ENCODE data around the gene PSTPIP2.

Gene PSTPIP2

DNA sequence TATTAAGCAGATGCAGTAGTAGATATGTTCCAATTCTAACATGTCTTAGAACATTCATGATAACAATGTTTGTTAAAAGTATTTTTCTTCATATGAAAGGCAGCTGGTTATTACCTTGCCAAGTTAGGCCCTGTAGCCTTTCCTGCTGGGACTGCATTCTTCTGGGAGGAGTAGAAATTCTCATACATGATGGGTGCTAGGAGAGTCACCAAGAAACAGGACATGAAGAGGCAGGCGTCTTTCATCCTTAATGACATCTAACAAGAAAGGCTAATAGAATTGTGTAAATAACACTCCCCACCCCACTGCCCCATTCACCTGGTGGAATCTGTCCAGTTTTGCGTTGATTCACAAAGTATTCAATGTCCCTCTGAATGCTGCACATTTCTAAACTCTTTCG, 80.3 kb downstream of the PSTPIP2 start:
- Histone ChIP-seq H3K4me3 (ENCODE audit: insufficient read depth, low read length, poor library complexity, severe bottlenecking) (no peak overlapping the region), H3K36me3 (ENCODE audit: low read length) (no peaks in the 10 kb centered on the region), H3K9me2 (replicated peaks; ENCODE audit: insufficient read depth, low read length) (no peaks in the 10 kb centered on the region), H3K4me2 (ENCODE audit: low read depth, low read length, poor library complexity, severe bottlenecking) (no peak overlapping the region), H3K9me3 (ENCODE audit: insufficient read depth, low read length) (0 out of 2 replicates have a peak, but pooled peaks cover 3% of the 10 kb centered on the region), H3F3A (ENCODE audit: insufficient read depth) (no peaks in the 10 kb centered on the region), H3K9ac (ENCODE audit: low read length) (no peak overlapping the region), H3K79me2 (ENCODE audit: insufficient read depth, low read length) (no peaks in the 10 kb centered on the region), H3K27me3 (ENCODE audit: low read length) (no peaks in the 10 kb centered on the region), H3K27ac (ENCODE audit: low read depth, low read length) (no peak overlapping the region), H2AFZ (ENCODE audit: low read depth, low read length, severe bottlenecking) (no peak overlapping the region), H4K20me1 (ENCODE audit: low read depth, low read length) (no peaks in the 10 kb centered on the region)
- TF ChIP-seq, protein P1, sequence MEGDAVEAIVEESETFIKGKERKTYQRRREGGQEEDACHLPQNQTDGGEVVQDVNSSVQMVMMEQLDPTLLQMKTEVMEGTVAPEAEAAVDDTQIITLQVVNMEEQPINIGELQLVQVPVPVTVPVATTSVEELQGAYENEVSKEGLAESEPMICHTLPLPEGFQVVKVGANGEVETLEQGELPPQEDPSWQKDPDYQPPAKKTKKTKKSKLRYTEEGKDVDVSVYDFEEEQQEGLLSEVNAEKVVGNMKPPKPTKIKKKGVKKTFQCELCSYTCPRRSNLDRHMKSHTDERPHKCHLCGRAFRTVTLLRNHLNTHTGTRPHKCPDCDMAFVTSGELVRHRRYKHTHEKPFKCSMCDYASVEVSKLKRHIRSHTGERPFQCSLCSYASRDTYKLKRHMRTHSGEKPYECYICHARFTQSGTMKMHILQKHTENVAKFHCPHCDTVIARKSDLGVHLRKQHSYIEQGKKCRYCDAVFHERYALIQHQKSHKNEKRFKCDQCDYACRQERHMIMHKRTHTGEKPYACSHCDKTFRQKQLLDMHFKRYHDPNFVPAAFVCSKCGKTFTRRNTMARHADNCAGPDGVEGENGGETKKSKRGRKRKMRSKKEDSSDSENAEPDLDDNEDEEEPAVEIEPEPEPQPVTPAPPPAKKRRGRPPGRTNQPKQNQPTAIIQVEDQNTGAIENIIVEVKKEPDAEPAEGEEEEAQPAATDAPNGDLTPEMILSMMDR (IDR thresholded peaks at IDR 0.05; ENCODE audit: insufficient read depth, low read length, poor library complexity, severe bottlenecking), result no peak
- TF ChIP-seq EZH2phosphoT487 (conservative IDR thresholded peaks at IDR 0.05; ENCODE audit: low read length), result no peak

DNA sequence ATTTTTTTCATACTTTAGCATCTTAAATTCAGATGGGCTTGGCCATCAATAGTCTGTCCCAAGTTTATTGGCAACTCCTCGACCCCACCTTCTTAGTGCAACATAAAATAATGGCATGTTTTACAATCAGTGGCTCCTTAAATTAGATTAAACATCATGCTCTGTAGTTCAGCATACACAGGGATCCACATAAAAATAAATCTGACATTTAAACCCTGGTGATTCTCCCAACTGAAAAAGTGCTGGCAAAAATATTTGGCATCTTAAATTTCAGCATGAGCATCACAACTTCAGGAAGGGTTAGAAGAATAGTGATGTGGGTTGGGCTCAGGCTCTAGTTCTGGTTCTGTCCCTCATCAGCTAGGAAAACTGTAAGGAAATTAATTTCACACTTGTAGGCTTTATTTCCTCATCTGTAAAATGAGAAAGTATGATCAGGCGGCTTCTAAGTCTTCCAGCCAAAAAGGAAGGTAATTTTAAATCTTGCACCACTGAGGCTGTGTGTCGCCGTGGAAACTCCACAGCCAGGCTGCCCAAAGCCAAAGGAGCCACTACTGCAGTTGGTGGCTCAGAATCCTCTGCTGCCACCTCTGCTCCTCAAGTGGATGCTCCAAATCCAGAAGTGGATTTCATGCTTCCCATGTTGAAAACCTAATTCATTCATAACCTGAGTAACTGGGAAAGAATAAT, 87.4 kb downstream of the PSTPIP2 start:
- Histone ChIP-seq H2AFZ (ENCODE audit: low read depth, low read length, severe bottlenecking) (no peak overlapping the region), H3F3A (ENCODE audit: insufficient read depth) (no peaks in the 10 kb centered on the region), H3K9ac (ENCODE audit: low read length) (no peak overlapping the region), H3K36me3 (ENCODE audit: low read length) (no peaks in the 10 kb centered on the region), H3K9me3 (ENCODE audit: insufficient read depth, low read length) (0 out of 2 replicates have a peak, but pooled peaks cover 2% of the 10 kb centered on the region), H3K79me2 (ENCODE audit: insufficient read depth, low read length) (no peaks in the 10 kb centered on the region), H3K9me2 (replicated peaks; ENCODE audit: insufficient read depth, low read length) (no peaks in the 10 kb centered on the region), H3K27ac (ENCODE audit: low read depth, low read length) (no peak overlapping the region), H4K20me1 (ENCODE audit: low read depth, low read length) (no peaks in the 10 kb centered on the region), H3K4me3 (ENCODE audit: insufficient read depth, low read length, poor library complexity, severe bottlenecking) (no peak overlapping the region), H3K27me3 (ENCODE audit: low read length) (no peaks in the 10 kb centered on the region), H3K4me2 (ENCODE audit: low read depth, low read length, poor library complexity, severe bottlenecking) (no peak overlapping the region)
- no peak for TF ChIP-seq EZH2phosphoT487 (conservative IDR thresholded peaks at IDR 0.05; ENCODE audit: low read length)
- TF ChIP-seq, protein P1 (IDR thresholded peaks at IDR 0.05; ENCODE audit: insufficient read depth, low read length, poor library complexity, severe bottlenecking), result no peak

DNA sequence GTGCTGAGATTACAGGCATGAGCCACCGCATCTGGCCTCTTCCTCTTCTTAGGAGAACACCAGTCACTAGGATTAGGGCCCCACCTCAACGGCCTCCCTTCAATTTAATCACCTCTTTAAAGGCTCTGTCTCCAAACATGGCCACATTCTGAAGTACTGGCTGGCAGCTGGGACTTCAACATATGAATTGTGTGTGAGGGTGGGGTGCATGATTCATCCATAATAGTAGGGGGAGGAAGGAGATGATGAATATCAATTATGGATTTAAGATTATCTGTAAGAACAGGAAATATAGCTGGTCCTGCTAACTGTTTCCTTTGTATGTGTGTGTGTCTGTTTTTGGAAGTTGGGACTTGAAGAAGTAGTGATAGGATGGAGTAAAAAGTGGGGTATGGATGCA, 90.2 kb downstream of the PSTPIP2 start:
- Histone ChIP-seq H3F3A (ENCODE audit: insufficient read depth) (no peaks in the 10 kb centered on the region), H3K27me3 (ENCODE audit: low read length) (no peaks in the 10 kb centered on the region), H3K79me2 (ENCODE audit: insufficient read depth, low read length) (no peaks in the 10 kb centered on the region), H3K36me3 (ENCODE audit: low read length) (no peaks in the 10 kb centered on the region), H3K9ac (ENCODE audit: low read length) (no peak overlapping the region), H3K4me2 (ENCODE audit: low read depth, low read length, poor library complexity, severe bottlenecking) (no peak overlapping the region), H3K9me2 (replicated peaks; ENCODE audit: insufficient read depth, low read length) (no peaks in the 10 kb centered on the region), H4K20me1 (ENCODE audit: low read depth, low read length) (no peaks in the 10 kb centered on the region), H3K4me3 (ENCODE audit: insufficient read depth, low read length, poor library complexity, severe bottlenecking) (no peak overlapping the region), H3K9me3 (ENCODE audit: insufficient read depth, low read length) (no peaks in the 10 kb centered on the region), H3K27ac (ENCODE audit: low read depth, low read length) (no peak overlapping the region), H2AFZ (ENCODE audit: low read depth, low read length, severe bottlenecking) (no peak overlapping the region)
- TF ChIP-seq EZH2phosphoT487 (conservative IDR thresholded peaks at IDR 0.05; ENCODE audit: low read length), result no peak
- TF ChIP-seq, protein P1 (IDR thresholded peaks at IDR 0.05; ENCODE audit: insufficient read depth, low read length, poor library complexity, severe bottlenecking), result no peak

Data from SU-DHL-6 (cell line).